HepG2 (cell line): ENCODE results near the gene TARP.

Source experiments
- ATAC-seq: fragments of 200-7000 bp; cut with Tn5 transposase; 3 replicates; pipeline ENCODE4 v1.9.1; 2020; ENCODE audit warnings: mild to moderate bottlenecking, moderate library complexity
- BruUV-seq: library from RNA; stranded (reverse); fragments of 400-500 nt; replicated peaks from 2 replicates; lab custom pipeline; 2021; lab: Mats Ljungman, UMichigan
- CTCF ChIA-PET: fragments of 300-600 bp; formaldehyde crosslinking; extraction: SDS; loops from one replicate; lab custom pipeline; 2021; ENCODE audit warnings: low total read pairs, inconsistent platforms, low intra/inter-chr PET ratio; lab: Yijun Ruan, JAX
- POLR2A ChIA-PET: fragments of 350-600 bp; sonication (Branson Sonifier 250); formaldehyde crosslinking; loops from one replicate; lab custom pipeline; 2020; ENCODE audit warnings: antibody characterized with exemption, inconsistent platforms; lab: Yijun Ruan, JAX
- DNase-seq: peaks from one replicate; pipeline ENCODE4 v3.0.0-alpha.2; 2015; ENCODE audit warnings: low spot score
- FAIRE-seq: peaks from 3 replicates; lab custom pipeline; 2011; peaks lifted over from hg19 to GRCh38; lab: Jason Lieb, UNC
- H2AFZ ChIP-seq: one replicate; pipeline ENCODE4 v1.6.1; 2011; ENCODE audit warnings: low read length, inconsistent platforms
- H3K27ac ChIP-seq: fragments of 300-600 bp; 3 replicates; pipeline ENCODE4 v1.8.0; 2011; ENCODE audit warnings: mixed run types, mild to moderate bottlenecking, mixed read lengths, low read length, inconsistent platforms; ENCODE audit not compliant: insufficient read depth; ENCODE audit errors: extremely low read length
- H3K27me3 ChIP-seq, 2 experiments: fragments of 200-600 bp in 1 of 2; 2 replicates in 1 of 2; 3 replicates in 1 of 2; pipeline versions ENCODE4 v1.6.0 to v1.8.0; 2011; ENCODE audit warnings: low read length in 2 of 2, mild to moderate bottlenecking in 2 of 2, moderate library complexity in 2 of 2, inconsistent platforms in 1 of 2; ENCODE audit not compliant: insufficient read depth in 2 of 2, control insufficient read depth in 1 of 2
- H3K36me3 ChIP-seq, 2 experiments: fragments of 200-600 bp in 1 of 2; replicated peaks in 1 of 2; 2 replicates in 1 of 2; 3 replicates in 1 of 2; pipeline versions ENCODE4 v1.5.1 to v1.8.0; 2011; ENCODE audit warnings: low read length in 2 of 2, inconsistent platforms in 1 of 2; ENCODE audit not compliant: insufficient read depth in 2 of 2, control insufficient read depth in 1 of 2
- H3K4me1 ChIP-seq: 2 replicates; pipeline ENCODE4 v1.5.1; 2012; ENCODE audit warnings: low read length, inconsistent platforms; ENCODE audit not compliant: insufficient read depth
- H3K4me2 ChIP-seq: 2 replicates; pipeline ENCODE4 v1.6.0; 2011; ENCODE audit warnings: low read depth, low read length, inconsistent platforms
- H3K4me3 ChIP-seq, 3 experiments: fragments of 200-600 bp in 1 of 3; sonication (generic), shearing (Covaris generic) in 1 of 3; replicated peaks in 1 of 3; 2 replicates each; pipeline ENCODE4 v1.5.1; 2011 to 2016; ENCODE audit warnings: low read length in 3 of 3, inconsistent platforms in 2 of 3, low read depth in 2 of 3, mild to moderate bottlenecking in 2 of 3, control low read depth in 1 of 3, mixed read lengths in 1 of 3; ENCODE audit not compliant: insufficient read depth in 1 of 3
- H3K79me2 ChIP-seq: one replicate; pipeline ENCODE4 v1.6.1; 2011; ENCODE audit warnings: low read length, inconsistent platforms; ENCODE audit not compliant: insufficient read depth
- H3K9ac ChIP-seq: 2 replicates; pipeline ENCODE4 v1.6.0; 2011; ENCODE audit warnings: mild to moderate bottlenecking, low read depth, low read length, inconsistent platforms; ENCODE audit not compliant: insufficient read depth
- H3K9me3 ChIP-seq: 2 replicates; pipeline ENCODE4 v1.5.1; 2012; ENCODE audit warnings: mild to moderate bottlenecking, low read length
- H4K20me1 ChIP-seq: 2 replicates; pipeline ENCODE4 v1.6.0; 2011; ENCODE audit warnings: inconsistent platforms, mild to moderate bottlenecking, low read length, moderate library complexity; ENCODE audit not compliant: insufficient read depth
- ARID5B ChIP-seq: IDR thresholded peaks from 2 replicates; pipeline ENCODE4 v1.4.0; 2020; ENCODE audit warnings: mild to moderate bottlenecking, missing genetic modification reagents
- CCAR2 ChIP-seq: fragments of 200-400 bp; formaldehyde crosslinking; optimal IDR thresholded peaks from 2 replicates; pipeline ENCODE3; 2018; ENCODE audit warnings: low read depth, mild to moderate bottlenecking, low read length, moderate library complexity
- GABPB1 ChIP-seq: IDR thresholded peaks from 2 replicates; pipeline ENCODE4 v1.6.1; 2016; ENCODE audit warnings: mild to moderate bottlenecking, missing genetic modification reagents, moderate library complexity, missing compliant biosample characterization
- MIER3 ChIP-seq: IDR thresholded peaks from 2 replicates; pipeline ENCODE4 v1.6.1; 2016; ENCODE audit warnings: missing compliant biosample characterization, borderline replicate concordance
- PRDM4 ChIP-seq: sonication (generic); formaldehyde crosslinking; IDR thresholded peaks from 2 replicates; pipeline ENCODE4 v1.9.0; 2021; ENCODE audit warnings: missing genetic modification reagents, borderline replicate concordance
- SIX1 ChIP-seq: sonication (generic); formaldehyde crosslinking; IDR thresholded peaks from 2 replicates; pipeline ENCODE4 v1.4.0; 2020; ENCODE audit warnings: missing genetic modification reagents, borderline replicate concordance
- ZFP37 ChIP-seq: sonication (generic); formaldehyde crosslinking; IDR thresholded peaks from 2 replicates; pipeline ENCODE4 v1.4.0; 2020; ENCODE audit warnings: missing genetic modification reagents, borderline replicate concordance
- ZNF160 ChIP-seq: sonication (generic); formaldehyde crosslinking; IDR thresholded peaks from 2 replicates; pipeline ENCODE4 v1.8.0; 2022; ENCODE audit warnings: mild to moderate bottlenecking, inconsistent platforms, missing genetic modification reagents
- ZNF331 ChIP-seq: sonication (generic); formaldehyde crosslinking; IDR thresholded peaks from 2 replicates; pipeline ENCODE4 v1.4.0; 2020; ENCODE audit warnings: missing genetic modification reagents
- ZNF414 ChIP-seq: sonication (generic); formaldehyde crosslinking; IDR thresholded peaks from 2 replicates; pipeline ENCODE4 v1.5.0; 2020; ENCODE audit warnings: missing genetic modification reagents
- ZNF503 ChIP-seq: sonication (generic); formaldehyde crosslinking; IDR thresholded peaks from 2 replicates; pipeline ENCODE4 v1.4.0; 2020; ENCODE audit warnings: missing genetic modification reagents
- WGBS: methylation state at CpG from one replicate; pipeline ENCODE4 v1.1.6; 2017; ENCODE audit warnings: low lambda C conversion rate; 5-methylcytosine and 5-hydroxymethylcytosine counted together
- in situ Hi-C: cut with HindIII; loops from 2 replicates; pipeline ENCODE4 v1.10.0; 2017; ENCODE audit warnings: low pct_unique_long_range_greater_than_20kb; ENCODE audit not compliant: extremely low pct_ligation_motif_present
- intact Hi-C: fragments of 100-400 bp; cut with micrococcal nuclease; formaldehyde crosslinking; loops from one replicate; pipeline ENCODE4 v1.10.0; 2022; ENCODE audit not compliant: unreplicated experiment

Gene TARP

GRCh38 chr7:38280707-38281106 lies 7.3 kb upstream of the TARP start:
- Histone ChIP-seq H3K9ac (no peak overlapping the region), H3K27me3 (0 out of 5 replicates have a peak, but pooled peaks cover 0 to 3% of the 10 kb centered on the region in 2 experiments), H4K20me1 (no peaks in the 10 kb centered on the region), H3K36me3 (no peaks in the 10 kb centered on the region), H2AFZ (no peak overlapping the region), H3K79me2 (no peaks in the 10 kb centered on the region), H3K4me2 (no peak overlapping the region), H3K4me3 (no peak overlapping the region), H3K9me3 (no peaks in the 10 kb centered on the region), H3K27ac (no peak overlapping the region), H3K4me1 (no peaks in the 10 kb centered on the region)
- ChIA-PET POLR2A (no interaction called here), CTCF (no interaction called here)
- ATAC-seq: no peak
- in situ Hi-C loops: no loop called here
- 11% methylated on average over 3 of the region's 3 CpGs for WGBS
- intact Hi-C loops: no loop called here
- FAIRE-seq: no peak
- no peak for DNase-seq
- no TSS peak for BruUV-seq
- TF ChIP-seq MIER3 (CRISPR knock-in tag): no peak
- no peak for TF ChIP-seq ARID5B (CRISPR knock-in tag)
- no peak for TF ChIP-seq ZFP37 (CRISPR knock-in tag)
- no peak for TF ChIP-seq GABPB1
- no peak for TF ChIP-seq ZNF414 (CRISPR knock-in tag)
- no peak for TF ChIP-seq ZNF331 (CRISPR knock-in tag)
- no peak for TF ChIP-seq PRDM4
- no peak for TF ChIP-seq SIX1
- TF ChIP-seq CCAR2: no peak
- TF ChIP-seq ZNF503 (CRISPR knock-in tag): no peak
- TF ChIP-seq ZNF160 (CRISPR knock-in tag): no peak
